CD14-positive monocyte (primary cell): ENCODE measurements around the gene UBE2E3. TPM values are rescaled to one million over a fixed set of nuclear protein-coding genes. Genes with fewer than 3 reads are reported as not detected.

Source experiments
- DNase-seq, 3 donors: peaks; one replicate each; pipeline ENCODE4 v3.0.0-alpha.2; 2011 to 2022
- H2AFZ ChIP-seq: 2 replicates; pipeline ENCODE4 v1.6.0; 2012; ENCODE audit warnings: mild to moderate bottlenecking, low read depth, low read length, inconsistent platforms; ENCODE audit not compliant: insufficient read depth, poor library complexity, severe bottlenecking
- H3K27ac ChIP-seq, 2 donors: 1 replicate in 1 of 2; 2 replicates in 1 of 2; pipeline ENCODE4 v1.5.1; 2012 to 2013; ENCODE audit warnings: low read length in 2 of 2, control low read depth in 1 of 2, inconsistent platforms in 1 of 2, low read depth in 1 of 2, mild to moderate bottlenecking in 1 of 2
- H3K27me3 ChIP-seq, 2 donors: one replicate each; pipeline versions ENCODE4 v1.6.0 to v1.6.1; 2011 to 2013; ENCODE audit warnings: low read length in 2 of 2; ENCODE audit not compliant: control insufficient read depth in 2 of 2, insufficient read depth in 2 of 2
- H3K36me3 ChIP-seq, 2 donors: replicated peaks in 1 of 2; 1 replicate in 1 of 2; 2 replicates in 1 of 2; pipeline versions ENCODE4 v1.5.1 to v1.6.1; 2012 to 2013; ENCODE audit warnings: low read length in 2 of 2, control low read depth in 1 of 2, inconsistent platforms in 1 of 2, mild to moderate bottlenecking in 1 of 2; ENCODE audit not compliant: insufficient read depth in 2 of 2, control insufficient read depth in 1 of 2
- H3K4me1 ChIP-seq, 2 donors: 1 replicate in 1 of 2; 2 replicates in 1 of 2; pipeline versions ENCODE4 v1.5.1 to v1.6.1; 2012 to 2013; ENCODE audit warnings: low read length in 2 of 2, control low read depth in 1 of 2, inconsistent platforms in 1 of 2, mild to moderate bottlenecking in 1 of 2, moderate library complexity in 1 of 2; ENCODE audit not compliant: insufficient read depth in 2 of 2, control insufficient read depth in 1 of 2
- H3K4me2 ChIP-seq: replicated peaks from 2 replicates; pipeline ENCODE3; 2012; ENCODE audit warnings: low read length, moderate library complexity, mild to moderate bottlenecking; ENCODE audit not compliant: poor library complexity, severe bottlenecking; ENCODE audit errors: extremely low read depth
- H3K4me3 ChIP-seq, 3 experiments: fragments of 200-600 bp in 1 of 3; sonication (generic) in 1 of 3; replicated peaks in 1 of 3; 1 replicate in 2 of 3; 2 replicates in 1 of 3; pipeline ENCODE4 v1.5.1; 2011 to 2013; ENCODE audit warnings: low read length in 3 of 3, mild to moderate bottlenecking in 3 of 3, control low read depth in 2 of 3, low read depth in 2 of 3, inconsistent platforms in 1 of 3, moderate library complexity in 1 of 3
- H3K79me2 ChIP-seq: 2 replicates; pipeline ENCODE4 v1.6.0; 2012; ENCODE audit warnings: mild to moderate bottlenecking, control low read depth, inconsistent platforms, low read length, moderate library complexity; ENCODE audit not compliant: insufficient read depth
- H3K9ac ChIP-seq: 2 replicates; pipeline ENCODE4 v1.6.0; 2017; ENCODE audit warnings: low read length, mild to moderate bottlenecking; ENCODE audit not compliant: insufficient read depth, poor library complexity, severe bottlenecking
- H3K9me3 ChIP-seq, 2 donors: replicated peaks in 1 of 2; 1 replicate in 1 of 2; 2 replicates in 1 of 2; pipeline versions ENCODE4 v1.5.1 to v1.6.1; 2012 to 2013; ENCODE audit warnings: low read length in 2 of 2, control low read depth in 1 of 2; ENCODE audit not compliant: control insufficient read depth in 1 of 2, insufficient read depth in 1 of 2
- H4K20me1 ChIP-seq: 2 replicates; pipeline ENCODE4 v1.6.0; 2012; ENCODE audit warnings: mild to moderate bottlenecking, low read length, control low read depth, moderate library complexity; ENCODE audit not compliant: insufficient read depth
- H3K27ac Mint-ChIP-seq, 7 donors: one replicate each; pipeline ENCODE4 v1.8.0; 2020; ENCODE audit warnings: mild to moderate bottlenecking in 7 of 7, mixed read lengths in 7 of 7, moderate library complexity in 6 of 7, inconsistent platforms in 2 of 7
- H3K27me3 Mint-ChIP-seq, 3 donors: one replicate each; pipeline ENCODE4 v1.8.0; 2021 to 2022; ENCODE audit warnings: low read depth in 3 of 3, mild to moderate bottlenecking in 3 of 3, mixed read lengths in 3 of 3, moderate library complexity in 3 of 3, inconsistent platforms in 1 of 3
- H3K36me3 Mint-ChIP-seq, 2 donors: one replicate each; pipeline ENCODE4 v1.8.0; 2020; ENCODE audit warnings: mixed read lengths in 2 of 2, inconsistent platforms in 1 of 2, mild to moderate bottlenecking in 1 of 2
- H3K4me1 Mint-ChIP-seq: one replicate; pipeline ENCODE4 v1.8.0; 2020; ENCODE audit warnings: mild to moderate bottlenecking, mixed read lengths
- H3K4me3 Mint-ChIP-seq, 2 donors: one replicate each; pipeline ENCODE4 v1.8.0; 2020; ENCODE audit warnings: mild to moderate bottlenecking in 2 of 2, mixed read lengths in 2 of 2, moderate library complexity in 1 of 2
- H3K9me3 Mint-ChIP-seq, 7 donors: one replicate each; pipeline ENCODE4 v1.8.0; 2020 to 2022; ENCODE audit warnings: mixed read lengths in 7 of 7, mild to moderate bottlenecking in 6 of 7, moderate library complexity in 6 of 7, inconsistent platforms in 2 of 7
- WGBS: methylation state at CpG from one replicate; pipeline ENCODE4 v1.1.5; 2013; ENCODE audit warnings: missing lambda C conversion rate; ENCODE audit not compliant: insufficient coverage; 5-methylcytosine and 5-hydroxymethylcytosine counted together
- intact Hi-C, 2 donors: fragments of 100-400 bp; cut with micrococcal nuclease; formaldehyde crosslinking; loops; one replicate each; pipeline versions ENCODE4 v1.15.0 to v1.15.1; 2023
- polyA plus RNA-seq, 3 donors: library from polyadenylated mRNA; depleted of rRNA in 1 of 3; unstranded in 2 of 3; stranded (reverse) in 1 of 3; fragments of 300-500 nt in 2 of 3; fragments of >200 nt in 1 of 3; fragmentation: Illumina TruSeq in 2 of 3; gene quantifications; 1 replicate in 2 of 3; 2 replicates in 1 of 3; pipeline ENCODE4 v1.2.3, GENCODE V29; 2012 to 2021
- TF ChIP-seq, protein P1 (sequence below): fragments of 200-600 bp; IDR thresholded peaks from one replicate; pipeline ENCODE4 v1.8.0; 2022; ENCODE audit warnings: antibody characterized with exemption, mild to moderate bottlenecking

Gene UBE2E3
- polyA plus RNA-seq, 3 donors: 45.9 to 67.5 (median 52.1) TPM

DNA sequence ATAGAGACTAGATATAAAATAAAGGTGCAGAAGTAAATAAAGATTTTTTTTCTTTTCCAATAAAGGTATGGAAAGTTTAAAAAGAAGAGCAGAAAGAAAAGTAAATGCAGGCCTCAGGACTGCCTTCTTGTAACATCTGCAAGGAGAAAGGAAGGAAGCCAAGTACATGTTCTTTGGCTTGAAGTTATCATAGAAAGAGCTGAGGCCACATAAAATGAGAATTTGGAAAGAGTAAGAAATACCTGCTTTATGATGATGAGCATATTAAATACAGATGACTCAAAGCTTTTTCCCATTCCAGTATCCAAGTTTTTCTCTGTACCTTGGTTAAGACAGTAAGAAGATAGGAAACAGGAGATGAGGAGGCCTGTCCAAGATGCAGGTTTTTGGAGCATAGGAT is 25.3 kb upstream of the UBE2E3 start:
- intact Hi-C loops: no loop called here
- H3K9me3 Mint-ChIP-seq: no peaks in the 10 kb centered on the region

DNA sequence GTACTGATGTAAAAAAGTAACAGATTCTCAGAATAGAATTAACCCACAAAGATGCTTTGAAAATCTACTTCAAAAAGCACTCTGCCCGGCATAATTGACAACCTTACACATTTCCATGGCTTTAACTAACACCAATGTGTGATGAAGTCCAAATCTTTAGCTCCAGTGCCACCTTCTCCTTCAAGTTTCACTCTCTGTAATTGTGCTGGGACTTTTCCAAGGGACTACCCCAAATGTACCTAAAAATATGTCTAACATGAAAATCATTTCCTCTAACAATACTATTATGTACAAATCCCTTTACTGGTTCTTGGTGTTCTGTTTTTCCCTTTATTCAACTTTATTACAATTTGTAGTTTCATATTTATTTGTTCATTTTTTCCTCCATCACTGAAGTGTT is 20.6 kb upstream of the UBE2E3 start:
- peaks cover 0 to 4% (median 0%) of the 10 kb centered on the region in 7 donors for H3K9me3 Mint-ChIP-seq
- intact Hi-C loops: no loop called here

More for the DNA sequence above, 25.3 kb upstream of the UBE2E3 start:
- no peak overlapping the region for H3K4me3 ChIP-seq
- H3K27ac ChIP-seq: no peak overlapping the region
- no peak overlapping the region for H3K4me2 ChIP-seq
- no peaks in the 10 kb centered on the region for H4K20me1 ChIP-seq
- H2AFZ ChIP-seq: no peak overlapping the region
- H3K36me3 ChIP-seq: no peaks in the 10 kb centered on the region
- no peaks in the 10 kb centered on the region for H3K27me3 ChIP-seq
- no peaks in the 10 kb centered on the region for H3K4me1 Mint-ChIP-seq
- H3K9me3 ChIP-seq: no peaks in the 10 kb centered on the region
- H3K4me3 Mint-ChIP-seq: no peak overlapping the region
- DNase-seq: no peak
- no peaks in the 10 kb centered on the region for H3K36me3 Mint-ChIP-seq
- H3K4me1 ChIP-seq: no peaks in the 10 kb centered on the region
- TF ChIP-seq, protein P1, sequence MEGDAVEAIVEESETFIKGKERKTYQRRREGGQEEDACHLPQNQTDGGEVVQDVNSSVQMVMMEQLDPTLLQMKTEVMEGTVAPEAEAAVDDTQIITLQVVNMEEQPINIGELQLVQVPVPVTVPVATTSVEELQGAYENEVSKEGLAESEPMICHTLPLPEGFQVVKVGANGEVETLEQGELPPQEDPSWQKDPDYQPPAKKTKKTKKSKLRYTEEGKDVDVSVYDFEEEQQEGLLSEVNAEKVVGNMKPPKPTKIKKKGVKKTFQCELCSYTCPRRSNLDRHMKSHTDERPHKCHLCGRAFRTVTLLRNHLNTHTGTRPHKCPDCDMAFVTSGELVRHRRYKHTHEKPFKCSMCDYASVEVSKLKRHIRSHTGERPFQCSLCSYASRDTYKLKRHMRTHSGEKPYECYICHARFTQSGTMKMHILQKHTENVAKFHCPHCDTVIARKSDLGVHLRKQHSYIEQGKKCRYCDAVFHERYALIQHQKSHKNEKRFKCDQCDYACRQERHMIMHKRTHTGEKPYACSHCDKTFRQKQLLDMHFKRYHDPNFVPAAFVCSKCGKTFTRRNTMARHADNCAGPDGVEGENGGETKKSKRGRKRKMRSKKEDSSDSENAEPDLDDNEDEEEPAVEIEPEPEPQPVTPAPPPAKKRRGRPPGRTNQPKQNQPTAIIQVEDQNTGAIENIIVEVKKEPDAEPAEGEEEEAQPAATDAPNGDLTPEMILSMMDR: no peak
- H3K27me3 Mint-ChIP-seq: peaks cover 1 to 3% (median 3%) of the 10 kb centered on the region in 3 donors
- H3K9ac ChIP-seq: no peak overlapping the region
- H3K27ac Mint-ChIP-seq: no peak overlapping the region
- no peaks in the 10 kb centered on the region for H3K79me2 ChIP-seq

More for the DNA sequence above, 20.6 kb upstream of the UBE2E3 start:
- TF ChIP-seq, protein P1: no peak
- H3K36me3 Mint-ChIP-seq: no peaks in the 10 kb centered on the region
- Histone ChIP-seq H3K36me3 (no peaks in the 10 kb centered on the region), H4K20me1 (no peaks in the 10 kb centered on the region), H3K9me3 (no peaks in the 10 kb centered on the region), H3K27ac (no peak overlapping the region), H3K4me1 (no peaks in the 10 kb centered on the region), H3K9ac (no peak overlapping the region), H3K4me3 (no peak overlapping the region), H3K79me2 (no peaks in the 10 kb centered on the region), H3K4me2 (no peak overlapping the region), H2AFZ (no peak overlapping the region), H3K27me3 (no peaks in the 10 kb centered on the region)
- H3K27me3 Mint-ChIP-seq: peaks cover 0 to 1% (median 0%) of the 10 kb centered on the region in 3 donors
- 86% methylated on average over 1 of the region's 1 CpG for WGBS
- H3K27ac Mint-ChIP-seq: no peak overlapping the region
- H3K4me3 Mint-ChIP-seq: no peak overlapping the region
- H3K4me1 Mint-ChIP-seq: no peaks in the 10 kb centered on the region
- no peak for DNase-seq
